ENCODE measurements around the gene TRPV5. TPM values are rescaled to one million over a fixed set of nuclear protein-coding genes. Genes with fewer than 3 reads are reported as not detected.

TRPV5 gene
- total RNA-seq, 4 donors from 2014 or later = not detected

DNA sequence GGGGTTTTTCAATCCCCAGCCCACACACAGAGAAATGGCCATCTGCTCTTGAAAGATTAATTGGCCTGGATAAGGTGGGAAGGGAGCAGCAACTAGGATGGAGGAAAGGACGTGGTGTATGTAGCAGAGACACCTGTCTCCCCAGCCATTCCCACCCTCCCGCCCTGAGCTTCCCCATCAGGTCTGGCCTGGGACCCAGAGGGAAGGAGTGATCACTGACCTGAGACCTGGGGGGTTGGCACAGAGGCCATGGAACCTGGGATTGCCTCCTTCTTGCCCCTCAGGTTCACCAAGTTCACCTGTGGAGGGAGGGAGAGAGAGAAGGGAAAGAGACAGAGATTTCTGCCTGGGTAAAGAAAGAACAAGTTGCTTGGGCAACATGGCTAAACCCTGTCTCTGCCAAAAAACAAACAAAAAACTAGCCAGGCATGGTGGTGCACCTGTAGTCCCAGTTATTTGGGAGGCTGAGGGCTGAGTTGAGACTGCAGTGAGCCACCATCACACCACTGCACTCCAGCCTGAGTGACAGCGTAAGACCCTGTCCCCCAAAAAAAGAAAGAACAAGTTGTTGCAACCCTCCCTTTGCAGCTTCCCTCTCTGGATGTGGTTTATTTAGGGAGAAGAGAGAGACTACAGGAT lies 36.7 kb downstream of the TRPV5 start:
- no peaks in the 10 kb centered on the region for H3K27me3 ChIP-seq
- no peak overlapping the region for H3K27ac ChIP-seq
- no peaks in the 10 kb centered on the region for H3K9me3 ChIP-seq
- H3K4me3 ChIP-seq = no peak overlapping the region
- in situ Hi-C loops (cut with MboI; ENCODE audit: low pct_ligation_motif_present in 1 of 4, low pct_unique_long_range_greater_than_20kb in 1 of 4, low sequenced_read_pairs in 3 of 4) (loop anchor here in 1 of 4 donors (25.0 kb wide), 1 partner anchor 315 kb away; the partner anchor contains the start of gene TAS2R40), intact Hi-C loops (cut with DNase I; ENCODE audit: low total_unique reads) (no loop called here)
- WGBS, 2 donors (ENCODE audit: low coverage in 1 of 2) = 57 to 86% methylated on average over 2 to 3 of the region's 3 CpGs
- no peaks in the 10 kb centered on the region for H3K36me3 ChIP-seq
- no peaks in the 10 kb centered on the region for H3K4me1 ChIP-seq
- TF ChIP-seq POLR2A (IDR thresholded peaks at IDR 0.05) (no peak), EP300 (IDR thresholded peaks at IDR 0.05; ENCODE audit: low read depth) (no peak), POLR2AphosphoS5 (IDR thresholded peaks at IDR 0.05) (no peak)
- TF ChIP-seq, protein P1, sequence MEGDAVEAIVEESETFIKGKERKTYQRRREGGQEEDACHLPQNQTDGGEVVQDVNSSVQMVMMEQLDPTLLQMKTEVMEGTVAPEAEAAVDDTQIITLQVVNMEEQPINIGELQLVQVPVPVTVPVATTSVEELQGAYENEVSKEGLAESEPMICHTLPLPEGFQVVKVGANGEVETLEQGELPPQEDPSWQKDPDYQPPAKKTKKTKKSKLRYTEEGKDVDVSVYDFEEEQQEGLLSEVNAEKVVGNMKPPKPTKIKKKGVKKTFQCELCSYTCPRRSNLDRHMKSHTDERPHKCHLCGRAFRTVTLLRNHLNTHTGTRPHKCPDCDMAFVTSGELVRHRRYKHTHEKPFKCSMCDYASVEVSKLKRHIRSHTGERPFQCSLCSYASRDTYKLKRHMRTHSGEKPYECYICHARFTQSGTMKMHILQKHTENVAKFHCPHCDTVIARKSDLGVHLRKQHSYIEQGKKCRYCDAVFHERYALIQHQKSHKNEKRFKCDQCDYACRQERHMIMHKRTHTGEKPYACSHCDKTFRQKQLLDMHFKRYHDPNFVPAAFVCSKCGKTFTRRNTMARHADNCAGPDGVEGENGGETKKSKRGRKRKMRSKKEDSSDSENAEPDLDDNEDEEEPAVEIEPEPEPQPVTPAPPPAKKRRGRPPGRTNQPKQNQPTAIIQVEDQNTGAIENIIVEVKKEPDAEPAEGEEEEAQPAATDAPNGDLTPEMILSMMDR (IDR thresholded peaks at IDR 0.05) = no peak
- no peak for DNase-seq

DNA sequence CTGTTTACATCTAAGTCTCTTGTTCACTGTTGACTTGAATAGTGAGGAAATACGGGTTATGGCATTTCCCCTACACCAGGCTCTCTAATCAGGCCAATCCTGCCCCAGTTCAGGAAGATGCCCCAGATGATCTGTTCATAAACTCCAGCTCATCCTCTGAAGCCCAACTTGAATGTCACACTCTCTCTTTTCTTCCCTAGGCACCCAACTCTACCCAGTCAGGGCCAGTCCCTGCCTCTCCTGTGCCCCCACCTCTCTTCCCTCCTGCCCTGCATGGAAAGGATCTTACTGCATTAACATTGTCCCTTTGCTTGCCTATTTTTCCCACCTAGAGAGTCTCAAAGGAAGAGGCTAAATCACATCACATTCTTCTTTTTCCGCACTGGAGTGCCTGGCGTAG lies 37.4 kb downstream of the TRPV5 start:
- H3K27me3 ChIP-seq = no peaks in the 10 kb centered on the region
- intact Hi-C loops (cut with DNase I; ENCODE audit: low total_unique reads) = no loop called here
- TF ChIP-seq, protein P1 (IDR thresholded peaks at IDR 0.05) = no peak
- TF ChIP-seq POLR2A (IDR thresholded peaks at IDR 0.05) (no peak), EP300 (IDR thresholded peaks at IDR 0.05; ENCODE audit: low read depth) (no peak), POLR2AphosphoS5 (IDR thresholded peaks at IDR 0.05) (no peak)
- 88% methylated on average over 3 of the region's 3 CpGs; no CpG with 5 or more reads in 1 of the 2 donors for WGBS, 2 donors (ENCODE audit: low coverage in 1 of 2)
- H3K9me3 ChIP-seq = no peaks in the 10 kb centered on the region
- no peaks in the 10 kb centered on the region for H3K4me1 ChIP-seq
- no peaks in the 10 kb centered on the region for H3K36me3 ChIP-seq
- DNase-seq = no peak
- no peak overlapping the region for H3K27ac ChIP-seq
- H3K4me3 ChIP-seq = no peak overlapping the region
- in situ Hi-C loops (cut with MboI; ENCODE audit: low pct_ligation_motif_present in 1 of 4, low pct_unique_long_range_greater_than_20kb in 1 of 4, low sequenced_read_pairs in 3 of 4) = loop anchor here in 1 of 4 donors (25.0 kb wide), 1 partner anchor 316 kb away; the partner anchor contains the start of gene TAS2R40

DNA sequence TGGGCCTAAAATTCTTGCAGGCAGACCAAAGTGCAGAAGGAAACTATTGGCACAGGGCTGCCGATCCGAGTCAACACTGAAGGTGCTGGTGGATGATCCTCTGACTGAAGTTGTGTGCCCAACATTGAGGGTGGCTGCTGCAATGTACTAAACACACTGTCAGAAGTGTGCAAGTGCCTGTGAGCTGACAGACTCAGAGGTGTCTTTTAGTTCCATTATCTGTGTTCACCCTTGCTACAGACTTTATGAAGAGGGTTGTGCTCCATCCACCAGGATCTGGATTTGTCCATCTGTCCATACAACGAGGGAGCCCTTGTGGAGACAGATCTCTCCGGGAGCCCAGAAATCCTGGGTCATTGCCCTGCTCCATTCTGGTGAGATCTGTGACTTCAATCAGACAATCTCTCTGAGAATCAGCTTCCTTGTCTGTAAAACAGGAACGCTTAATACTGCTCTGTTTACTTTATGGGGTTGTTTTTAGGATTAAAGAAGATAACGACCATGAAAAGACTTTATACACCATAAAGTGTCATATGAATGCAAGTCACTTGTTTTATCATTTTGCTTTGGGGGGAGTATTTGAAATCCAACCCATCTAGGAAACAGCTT lies 38.5 kb downstream of the TRPV5 start:
- DNase-seq = no peak
- Histone ChIP-seq H3K36me3 (no peaks in the 10 kb centered on the region), H3K4me3 (no peak overlapping the region), H3K4me1 (no peaks in the 10 kb centered on the region), H3K9me3 (no peaks in the 10 kb centered on the region), H3K27ac (no peak overlapping the region), H3K27me3 (no peaks in the 10 kb centered on the region)
- 30 to 33% methylated on average over 2 to 6 of the region's 6 CpGs for WGBS, 2 donors (ENCODE audit: low coverage in 1 of 2)
- in situ Hi-C loops (cut with MboI; ENCODE audit: low pct_ligation_motif_present in 1 of 4, low pct_unique_long_range_greater_than_20kb in 1 of 4, low sequenced_read_pairs in 3 of 4) = loop anchor here in 1 of 4 donors (25.0 kb wide), 1 partner anchor 317 kb away; the partner anchor contains the start of gene TAS2R40
- TF ChIP-seq EP300 (IDR thresholded peaks at IDR 0.05; ENCODE audit: low read depth) (no peak), POLR2A (IDR thresholded peaks at IDR 0.05) (no peak), POLR2AphosphoS5 (IDR thresholded peaks at IDR 0.05) (no peak)
- TF ChIP-seq, protein P1 (IDR thresholded peaks at IDR 0.05) = no peak
- intact Hi-C loops (cut with DNase I; ENCODE audit: low total_unique reads) = no loop called here

DNA sequence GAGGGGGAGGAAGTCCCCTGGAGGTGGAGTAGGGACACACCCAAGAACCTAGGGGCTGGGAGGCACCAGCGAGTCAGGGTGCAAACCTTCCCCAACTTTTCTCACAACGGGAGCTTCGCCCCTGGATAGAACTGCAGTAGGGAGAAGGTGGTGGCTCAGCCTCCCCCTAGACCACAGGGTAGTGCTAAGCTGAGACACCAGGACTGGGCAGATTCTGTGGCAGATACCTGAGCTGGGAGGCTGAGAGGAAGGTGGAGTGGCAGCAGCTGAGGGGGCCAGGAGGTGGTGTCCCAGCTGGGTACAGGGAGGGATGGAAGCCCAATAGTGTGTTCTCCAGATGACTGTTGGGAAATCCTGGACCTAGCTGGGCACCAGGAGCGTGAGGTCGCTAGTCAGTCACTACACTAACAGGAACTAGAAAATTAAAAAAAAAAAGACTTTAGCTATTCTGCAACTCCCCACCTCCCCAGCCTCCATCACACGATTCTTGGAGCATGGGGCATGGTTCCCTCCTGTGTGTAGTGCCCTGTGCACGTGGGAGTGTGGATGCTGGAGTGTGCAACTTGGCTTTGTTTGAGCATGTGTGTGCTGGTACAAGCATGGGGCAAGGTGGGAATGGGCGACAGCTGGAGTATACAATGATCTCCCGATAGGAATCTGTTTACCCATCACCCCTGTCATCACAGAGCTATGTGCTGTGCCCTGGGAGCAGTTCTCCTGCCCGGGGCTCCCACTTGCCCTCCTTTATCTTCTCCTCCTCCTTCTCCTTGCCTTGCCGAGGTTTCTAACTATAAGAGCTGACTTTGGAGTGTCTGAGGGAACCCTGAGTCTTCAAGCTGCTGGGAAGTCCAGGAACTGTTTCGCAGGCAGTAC lies 39.2 kb downstream of the TRPV5 start:
- Histone ChIP-seq H3K27ac (no peak overlapping the region), H3K9me3 (no peaks in the 10 kb centered on the region), H3K4me3 (no peak overlapping the region), H3K36me3 (no peaks in the 10 kb centered on the region), H3K4me1 (no peaks in the 10 kb centered on the region), H3K27me3 (no peaks in the 10 kb centered on the region)
- DNase-seq = no peak
- in situ Hi-C loops (cut with MboI; ENCODE audit: low pct_ligation_motif_present in 1 of 4, low pct_unique_long_range_greater_than_20kb in 1 of 4, low sequenced_read_pairs in 3 of 4) (loop anchor here in 1 of 4 donors (25.0 kb wide), 1 partner anchor 318 kb away; the partner anchor contains the start of gene TAS2R40), intact Hi-C loops (cut with DNase I; ENCODE audit: low total_unique reads) (no loop called here)
- no peak for TF ChIP-seq POLR2A (IDR thresholded peaks at IDR 0.05)
- TF ChIP-seq, protein P1 (IDR thresholded peaks at IDR 0.05) = no peak
- no peak for TF ChIP-seq POLR2AphosphoS5 (IDR thresholded peaks at IDR 0.05)
- no peak for TF ChIP-seq EP300 (IDR thresholded peaks at IDR 0.05; ENCODE audit: low read depth)
- WGBS, 2 donors (ENCODE audit: low coverage in 1 of 2) = 65% methylated on average over 12 of the region's 12 CpGs; no CpG with 5 or more reads in 1 of the 2 donors

Data from transverse colon (tissue), 4 donors.